ENCODE measurements around the gene ARGLU1. TPM values are rescaled to one million over a fixed set of nuclear protein-coding genes. Genes with fewer than 3 reads are reported as not detected.
A peak's percentile ranks its signal among the peaks of the same experiment; 100 is the strongest.

Gene ARGLU1
- total RNA-seq, 1 experiment from 2014 or later = 96.9 TPM

- H3K23ac ChIP-seq (ENCODE audit: insufficient read length, low read depth, low read length) = peak overlapping the region; percentile 93
- no peak overlapping the region for H3K18ac ChIP-seq (ENCODE audit: insufficient read length, low read depth, low read length)
- H2AFZ ChIP-seq (ENCODE audit: low read length) = no peak overlapping the region
- no peaks in the 10 kb centered on the region for H3K79me2 ChIP-seq (ENCODE audit: insufficient read depth, low read length)
- no peak for DNase-seq
- H3K23me2 ChIP-seq (ENCODE audit: insufficient read length, low read depth, low read length, poor library complexity, severe bottlenecking) = no peaks in the 10 kb centered on the region
- peaks cover 2% of the 10 kb centered on the region for H4K20me1 ChIP-seq (ENCODE audit: control insufficient read depth, insufficient read depth, insufficient read length)
- Mint-ChIP-seq H3K36me3 (ENCODE audit: insufficient read depth in 1 of 3, low read depth in 3 of 3) (no peaks in the 10 kb centered on the region; a peak in 1 of 7 replicates), H3K27me3 (ENCODE audit: low read depth) (peaks cover under 1% of the 10 kb centered on the region; the same call in 1 of the 2 replicates), H3K4me3 (no peak overlapping the region), H3K9me3 (no peaks in the 10 kb centered on the region), H3K27ac (peak overlapping the region in 2 of 3 experiments; percentile 29 to 78; a peak in 2 of 7 replicates), H3K4me1 (0 out of 4 replicates have a peak, but pooled peaks cover 0 to 2% of the 10 kb centered on the region in 2 experiments)
- WGBS (ENCODE audit: extremely low coverage, insufficient read length, low lambda C conversion rate) = no CpG with 5 or more reads among the region's 5 CpGs
- peak overlapping the region; percentile 57 for H2AK5ac ChIP-seq (ENCODE audit: insufficient read length, low read length)
- no peak overlapping the region for H2BK5ac ChIP-seq (ENCODE audit: insufficient read length, low read length)
- no peak overlapping the region for H4K5ac ChIP-seq (ENCODE audit: insufficient read length, low read depth, low read length)
- no peak overlapping the region for H2BK15ac ChIP-seq (ENCODE audit: low read depth, low read length)
- H3K9ac ChIP-seq (ENCODE audit: extremely low read depth, insufficient read length, low read length) = no peak overlapping the region
- H3K79me1 ChIP-seq (ENCODE audit: insufficient read depth, low read depth, low read length, poor library complexity, severe bottlenecking) = no peaks in the 10 kb centered on the region
- no peak overlapping the region for H3K27ac ChIP-seq (ENCODE audit: insufficient read length, low read depth, low read length)
- H3K4me2 ChIP-seq (ENCODE audit: insufficient read depth, insufficient read length, low read length) = no peak overlapping the region
- H2BK20ac ChIP-seq (ENCODE audit: low read depth, low read length, poor library complexity, severe bottlenecking) = no peak overlapping the region
- H3K4ac ChIP-seq (ENCODE audit: low read depth, low read length) = no peak overlapping the region
- no peak overlapping the region for H2BK120ac ChIP-seq (ENCODE audit: low read depth, low read length, poor library complexity, severe bottlenecking)
- H3K4me1 ChIP-seq (ENCODE audit: insufficient read depth, low read length) = no peaks in the 10 kb centered on the region
- H3T11ph ChIP-seq (ENCODE audit: low read length) = no peak overlapping the region
- H3K27me3 ChIP-seq (ENCODE audit: insufficient read depth, low read length) = peaks cover 2% of the 10 kb centered on the region; the same call in 1 of the 2 replicates
- H4K8ac ChIP-seq (replicated peaks; ENCODE audit: insufficient read length, low read depth, low read length) = no peak overlapping the region
- no peak overlapping the region for H3K14ac ChIP-seq (ENCODE audit: insufficient read depth, low read length)
- H3K9me3 ChIP-seq (ENCODE audit: control insufficient read depth, low read depth, low read length) = no peaks in the 10 kb centered on the region
- no peak overlapping the region for H3K56ac ChIP-seq (ENCODE audit: insufficient read length, low read depth, low read length)
- H4K91ac ChIP-seq (ENCODE audit: insufficient read length, low read depth, low read length) = no peak overlapping the region
- TF ChIP-seq CTCF (conservative IDR thresholded peaks at IDR 0.05) = no peak
- no peak overlapping the region for H2BK12ac ChIP-seq (ENCODE audit: insufficient read length, low read depth, low read length)
Observed at GRCh38 chr13:106597186-106597585, 29.2 kb upstream of the ARGLU1 start.
